8988T (cell line): ENCODE measurements around the gene ZMYND11.
"Not testable (repeated sequence)": the region's sequence is repeated elsewhere in the genome, so short reads cannot be mapped to it uniquely, and the experiment has no call there.

Experiments
- DNase-seq: peaks from one replicate; pipeline ENCODE4 v3.0.0; 2011

Gene ZMYND11

DNA sequence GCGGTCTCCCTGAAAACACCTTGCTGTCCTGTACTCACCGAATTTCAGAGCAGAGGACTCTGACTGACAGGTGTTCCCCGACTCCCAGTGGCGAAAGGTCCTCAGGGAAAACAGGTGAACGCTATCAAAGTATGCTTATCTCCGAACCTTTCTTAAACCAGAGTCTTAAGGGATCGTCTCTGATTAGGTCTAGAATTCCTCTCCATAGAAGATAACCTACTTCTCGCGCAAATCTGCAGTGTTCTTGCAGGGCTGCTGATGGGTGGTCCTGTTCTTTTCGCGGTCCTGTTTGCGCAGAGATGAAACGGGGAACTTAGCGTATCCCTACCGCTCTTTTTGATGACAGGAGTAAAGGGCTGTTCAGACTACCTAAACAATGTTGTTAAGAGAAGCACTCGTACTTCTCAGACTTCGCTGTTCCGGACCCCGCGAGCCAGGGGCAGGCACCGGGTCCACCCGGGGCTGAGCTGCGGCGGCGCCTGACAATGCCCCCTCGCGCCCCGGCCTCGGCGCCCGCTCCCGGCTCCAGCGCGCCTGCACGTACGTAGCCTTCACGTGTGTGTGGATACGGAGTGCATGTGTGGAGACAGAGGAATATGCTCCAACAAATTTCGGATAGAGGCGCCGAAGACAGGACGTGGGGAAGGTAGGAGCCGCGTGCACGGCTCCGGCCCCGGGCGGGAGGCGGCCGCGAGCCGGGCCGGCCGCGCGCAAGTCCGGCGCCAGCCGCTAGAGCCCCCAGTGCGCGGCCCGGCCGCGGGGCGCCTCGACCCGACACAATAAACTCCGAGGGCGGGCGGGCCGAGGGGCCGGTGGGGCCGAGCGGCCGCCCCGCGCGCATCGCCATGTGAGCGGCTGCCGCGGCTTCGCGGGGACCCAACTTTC lies 766 bp upstream of the ZMYND11 start:
- peak; percentile 29 for DNase-seq

DNA sequence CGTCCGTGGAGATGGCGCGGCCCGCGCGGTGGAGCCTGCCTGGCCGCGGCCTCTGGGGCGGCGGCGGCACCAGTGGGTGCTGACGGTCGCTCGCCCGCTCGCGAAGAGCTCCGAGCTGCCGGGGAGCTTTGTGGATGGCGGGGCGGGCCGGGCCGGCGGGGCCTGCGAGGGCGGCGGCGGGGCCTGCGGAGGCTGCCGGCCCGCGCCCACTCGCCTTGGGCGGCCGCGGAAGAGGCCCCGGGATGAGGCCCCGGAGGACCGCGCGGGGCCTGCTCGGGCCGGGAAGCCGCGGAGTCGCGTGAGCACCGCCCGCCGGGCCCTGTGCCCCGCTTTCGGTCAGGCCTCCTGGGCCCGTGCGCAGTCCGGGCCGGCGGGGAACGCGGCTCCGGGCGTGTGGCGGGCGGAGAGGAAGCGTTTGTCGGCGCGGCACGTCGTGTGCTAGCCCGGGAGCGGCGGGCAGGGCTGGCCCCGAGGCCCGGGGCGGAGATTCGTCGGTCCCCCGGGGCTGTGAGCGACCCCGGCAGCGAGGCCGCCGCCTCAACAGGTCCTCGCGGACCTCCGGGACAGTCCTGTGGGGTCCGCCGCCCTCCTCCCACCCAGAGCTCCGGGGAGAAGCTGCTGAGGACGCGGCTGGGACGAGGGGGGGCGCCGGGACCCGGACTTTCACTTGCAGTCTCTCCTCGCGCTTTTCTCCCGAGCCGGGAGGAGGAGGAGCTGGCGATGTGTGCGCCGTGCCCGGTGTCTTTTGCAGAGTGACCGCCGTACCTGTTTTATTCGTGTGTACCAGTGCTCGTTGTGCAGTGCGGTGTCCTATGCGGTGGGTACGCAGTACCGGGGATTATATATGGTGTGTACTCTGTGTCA lies 578 bp downstream of the ZMYND11 start:
- peak; percentile 54 for DNase-seq

DNA sequence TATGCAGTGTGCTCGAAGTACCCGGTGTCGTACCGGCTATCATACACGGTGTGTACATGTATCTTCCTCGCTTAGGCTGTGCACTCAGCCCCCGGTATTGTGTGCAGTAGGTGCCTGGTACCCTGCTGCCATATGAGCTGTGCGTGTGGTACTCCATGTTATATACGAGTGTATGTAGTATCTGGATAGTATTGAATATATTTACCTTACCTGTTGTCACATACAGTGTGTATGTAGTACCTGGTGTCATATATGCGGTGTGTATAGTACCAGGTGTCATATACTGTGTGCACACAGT lies 1.2 kb downstream of the ZMYND11 start:
- DNase-seq = no peak

DNA sequence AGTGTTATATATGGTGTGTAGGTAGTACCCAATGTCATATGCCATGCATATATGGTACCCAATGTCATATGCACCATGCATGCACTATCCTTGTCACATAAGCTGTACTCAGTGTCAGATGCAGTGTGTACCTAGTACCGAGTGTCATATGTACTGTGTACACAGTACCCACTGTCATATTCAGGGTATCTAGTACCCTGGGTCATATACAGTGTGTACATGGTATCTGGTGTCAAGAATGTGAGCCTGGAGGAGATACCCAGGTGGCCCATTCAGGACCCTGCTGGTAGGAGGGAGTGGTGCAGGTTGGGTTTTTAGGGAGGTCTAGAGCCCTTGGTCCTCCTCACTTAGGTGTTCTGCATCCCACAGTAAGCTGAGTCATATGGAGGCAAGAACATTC lies 1.8 kb downstream of the ZMYND11 start:
- peak; percentile 50 for DNase-seq

DNA sequence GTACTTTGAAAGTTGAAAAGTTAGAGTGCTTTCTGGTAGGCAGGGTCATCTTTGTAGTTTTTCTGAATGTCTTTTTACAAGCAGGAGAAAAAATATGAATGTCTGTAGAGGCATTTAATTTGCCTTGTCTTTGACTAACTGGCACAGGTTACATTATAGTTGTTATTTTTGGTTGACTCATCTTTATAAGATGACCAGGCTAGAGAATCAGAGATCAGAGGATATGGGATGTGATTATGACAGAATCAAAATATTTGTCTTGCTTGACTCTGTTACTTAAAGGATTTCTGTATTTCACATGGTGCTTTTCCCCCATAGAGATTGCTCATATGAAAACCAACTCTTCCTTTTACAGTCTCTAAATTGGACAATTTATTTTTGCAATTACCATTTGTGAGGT lies 2.4 kb downstream of the ZMYND11 start:
- no peak for DNase-seq

DNA sequence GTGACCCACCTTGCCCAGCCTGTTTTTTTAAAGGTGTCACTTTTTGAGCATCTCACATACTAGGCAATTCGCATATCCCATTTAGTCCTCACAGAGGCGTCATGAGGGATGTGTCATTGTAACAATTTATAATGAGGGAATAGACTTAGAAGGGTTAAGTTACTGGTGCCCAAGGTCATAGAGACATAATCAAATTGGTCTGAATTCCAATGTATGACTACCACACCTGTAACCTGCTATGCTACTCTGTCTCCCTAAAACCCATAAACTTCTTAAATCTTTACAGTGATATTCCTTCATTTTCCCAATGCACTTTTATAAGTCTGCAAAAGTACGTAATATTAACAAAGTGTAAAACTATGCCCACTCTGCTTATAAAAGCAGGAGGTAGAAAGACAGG lies 7.1 kb downstream of the ZMYND11 start:
- no peak for DNase-seq

DNA sequence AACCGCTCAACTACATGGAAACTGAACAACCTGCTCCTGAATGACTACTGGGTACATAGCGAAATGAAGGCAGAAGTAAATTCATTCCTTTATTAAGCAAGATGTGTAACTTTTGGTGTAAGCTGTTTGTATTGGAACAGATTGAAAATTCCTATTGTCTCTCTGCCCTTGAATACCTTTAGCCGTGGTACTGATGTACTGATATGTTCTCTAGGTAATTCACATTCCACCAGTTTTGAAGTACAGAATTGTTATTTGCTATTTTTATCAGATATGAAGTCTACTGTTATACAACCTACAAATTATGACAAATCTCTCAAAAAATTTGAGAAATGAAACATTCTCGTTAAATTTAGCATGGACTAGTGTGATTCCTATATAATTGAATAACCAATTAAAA lies 17.7 kb downstream of the ZMYND11 start:
- DNase-seq = no peak

DNA sequence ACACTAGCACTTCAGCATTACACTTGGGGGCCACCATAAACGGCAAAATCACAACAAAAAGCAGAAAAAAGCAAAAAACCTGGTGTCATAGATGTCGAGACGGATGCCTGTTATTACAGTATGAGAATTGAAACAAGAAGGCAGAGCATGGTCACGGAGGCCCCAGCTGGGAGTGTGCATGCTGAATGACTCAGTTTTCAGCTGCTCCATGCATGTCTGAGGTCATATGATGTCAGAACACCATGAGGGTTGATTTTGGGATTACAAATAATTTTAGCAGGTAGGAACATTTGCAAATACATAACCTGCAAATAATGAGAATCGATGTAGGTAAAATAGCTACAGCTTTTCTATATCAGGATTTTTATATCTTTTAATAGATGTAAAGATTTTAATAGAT lies 19.1 kb downstream of the ZMYND11 start:
- DNase-seq = no peak

DNA sequence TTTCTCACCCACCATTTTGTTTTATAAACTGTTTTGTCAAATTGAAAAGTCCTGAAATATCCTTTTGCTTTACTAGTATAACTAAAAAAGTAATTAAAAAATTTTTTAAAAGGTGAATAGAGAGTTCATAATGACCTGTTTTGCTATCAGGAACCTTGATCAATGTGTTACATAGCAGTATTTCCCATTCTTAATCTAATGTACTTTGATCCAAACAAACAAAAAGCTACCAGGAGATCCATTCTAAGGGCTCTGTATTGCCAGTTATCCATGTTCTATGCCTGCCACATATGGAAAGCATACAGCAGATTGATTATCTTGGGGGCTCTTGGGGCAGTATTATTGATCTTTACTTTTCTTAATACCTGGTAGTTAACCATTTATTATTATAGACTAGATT lies 32.1 kb downstream of the ZMYND11 start:
- no peak for DNase-seq

DNA sequence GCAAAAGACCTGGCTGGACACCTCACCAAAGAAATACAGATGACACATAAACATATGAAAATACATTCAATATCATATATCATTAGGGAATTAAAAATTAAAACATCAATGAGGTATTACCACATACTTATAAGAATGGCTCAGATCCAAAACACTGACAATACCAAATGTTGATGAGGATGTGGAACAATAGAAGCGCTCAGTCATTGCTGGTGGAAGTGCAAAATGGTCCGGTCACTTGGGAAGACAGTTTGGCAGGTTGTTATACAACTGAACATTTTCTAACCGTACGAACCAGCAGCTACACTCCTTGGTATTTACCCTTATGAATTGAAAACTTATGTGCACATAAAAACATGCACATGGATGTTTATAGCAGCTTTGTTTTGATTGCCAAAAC lies 38.5 kb downstream of the ZMYND11 start:
- no peak for DNase-seq

DNA sequence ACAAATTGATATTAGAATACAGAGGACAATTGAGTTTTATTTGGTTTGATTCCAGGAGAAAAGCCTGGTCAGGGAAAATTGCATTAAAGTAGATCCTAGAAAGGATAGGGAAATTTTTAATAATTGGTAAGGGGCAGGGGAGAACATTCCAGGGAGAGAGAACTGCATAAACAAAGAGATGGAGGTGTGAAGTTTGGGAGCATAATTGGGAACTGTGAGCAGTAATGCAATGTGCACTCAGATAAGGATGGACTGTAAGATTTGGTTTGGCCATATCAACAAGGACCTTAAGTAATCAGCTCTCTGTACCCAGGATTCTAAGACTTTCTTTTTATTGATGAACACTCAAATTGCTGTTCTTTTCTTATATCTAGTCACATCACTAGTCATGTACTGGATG lies 41.4 kb downstream of the ZMYND11 start:
- DNase-seq = no peak

DNA sequence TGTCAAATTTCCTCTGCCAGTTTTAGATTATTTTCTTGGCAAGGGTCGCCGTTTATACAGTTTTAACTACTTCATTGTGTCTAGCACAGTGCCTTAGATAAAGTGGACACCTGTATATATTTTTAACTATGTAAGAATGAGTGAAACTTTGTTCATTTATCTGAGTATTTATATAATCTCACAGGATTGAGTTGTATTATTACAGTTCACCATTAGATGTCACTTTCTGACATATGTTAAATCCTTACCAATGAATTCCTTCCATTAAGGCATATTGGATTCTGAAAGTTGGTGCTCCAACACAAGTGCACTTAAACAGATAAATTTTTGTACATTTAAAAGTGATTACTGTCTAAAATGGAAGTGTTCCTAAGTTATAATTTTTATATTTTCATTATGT lies 43.0 kb downstream of the ZMYND11 start:
- no peak for DNase-seq

DNA sequence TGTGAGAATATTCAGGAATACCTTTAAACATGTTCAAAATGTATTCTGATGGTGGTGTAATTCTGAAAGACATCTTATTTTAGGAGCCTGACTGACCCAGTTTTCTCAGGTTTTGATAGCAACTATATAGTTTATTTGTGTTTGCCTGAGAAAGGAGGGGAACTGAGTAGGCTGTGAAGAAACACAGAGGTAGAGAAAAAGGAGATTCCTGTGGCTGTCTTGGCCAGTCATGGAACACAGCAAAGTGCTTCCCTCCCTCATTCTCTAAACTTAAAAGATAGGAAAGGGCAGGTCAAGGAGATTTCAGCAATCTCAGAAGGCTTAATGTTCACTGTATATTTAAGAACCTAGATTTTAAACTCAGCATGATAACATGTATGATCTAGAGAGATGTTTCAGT lies 43.5 kb downstream of the ZMYND11 start:
- no peak for DNase-seq

DNA sequence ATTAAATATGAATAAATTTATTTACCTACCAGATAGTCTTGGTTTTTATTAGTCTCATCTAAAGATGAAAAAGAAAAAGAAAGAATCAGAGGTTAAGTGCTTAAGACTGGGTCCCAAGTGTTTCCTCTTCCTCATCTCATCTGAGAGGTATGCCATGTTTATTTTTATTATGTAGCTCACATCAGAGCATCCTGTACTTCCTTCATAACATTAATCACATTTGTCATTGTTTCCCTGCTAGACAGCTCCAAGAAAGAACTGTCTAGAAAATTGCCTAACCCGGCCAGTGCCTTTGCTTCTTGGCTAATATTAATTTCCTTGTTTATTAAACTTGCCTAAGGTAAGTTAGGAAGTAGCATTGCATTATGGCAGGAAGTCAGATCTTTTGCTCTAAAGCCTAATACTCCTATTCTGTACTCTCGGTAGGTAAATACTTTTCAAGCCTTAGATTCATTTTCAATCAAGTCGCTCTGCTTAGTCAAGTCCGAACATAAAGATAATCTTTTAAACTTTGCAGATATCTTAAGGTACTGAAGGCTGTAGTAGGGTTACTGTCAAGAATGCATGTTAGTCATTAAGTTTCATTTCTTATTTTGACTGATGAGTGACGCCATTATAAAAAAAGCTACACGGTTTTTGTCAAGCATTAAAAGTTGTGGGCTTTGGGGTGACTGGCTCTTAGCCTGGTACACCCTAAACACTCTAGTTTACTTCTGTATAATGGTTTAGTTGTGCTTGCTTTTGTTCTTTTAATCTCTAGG lies 47.4 kb downstream of the ZMYND11 start:
- no peak for DNase-seq

DNA sequence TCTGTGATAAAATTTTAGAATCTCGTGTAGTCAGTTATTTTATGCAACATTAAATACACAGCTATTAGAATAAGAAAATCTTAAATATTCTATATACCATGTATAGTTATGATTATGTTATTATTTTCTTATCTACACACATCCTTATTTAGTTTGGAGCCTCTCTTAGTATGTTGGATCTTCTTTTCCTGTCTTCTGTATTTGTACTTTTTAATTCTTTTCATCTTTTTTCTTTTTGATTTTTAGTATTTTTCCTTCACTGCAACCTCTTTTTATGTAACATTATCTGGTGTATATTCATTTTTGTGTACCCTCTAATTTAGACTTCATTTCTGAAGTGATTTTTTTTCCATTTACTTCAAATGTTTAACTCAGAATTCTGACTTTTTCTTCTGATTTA lies 48.9 kb downstream of the ZMYND11 start:
- DNase-seq = no peak

DNA sequence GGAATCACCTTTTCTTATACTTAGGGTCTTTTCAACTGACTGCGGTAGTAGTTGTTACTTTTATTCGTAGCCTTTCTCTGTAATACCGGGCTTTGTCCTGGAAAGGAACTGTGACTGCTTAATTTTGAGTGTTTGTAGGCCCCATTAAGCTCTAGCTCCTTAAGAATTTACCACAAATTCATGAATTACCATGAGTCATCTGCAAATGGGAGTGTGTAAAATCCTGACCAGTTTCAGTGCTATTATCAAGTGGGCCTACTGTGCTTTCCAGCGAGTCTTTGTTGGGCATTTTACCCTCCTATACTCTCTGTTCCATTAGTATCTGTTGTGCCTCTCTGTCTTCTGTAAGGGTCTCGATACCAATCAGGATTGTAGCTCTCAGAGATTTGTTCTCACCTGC lies 49.7 kb downstream of the ZMYND11 start:
- DNase-seq = no peak

DNA sequence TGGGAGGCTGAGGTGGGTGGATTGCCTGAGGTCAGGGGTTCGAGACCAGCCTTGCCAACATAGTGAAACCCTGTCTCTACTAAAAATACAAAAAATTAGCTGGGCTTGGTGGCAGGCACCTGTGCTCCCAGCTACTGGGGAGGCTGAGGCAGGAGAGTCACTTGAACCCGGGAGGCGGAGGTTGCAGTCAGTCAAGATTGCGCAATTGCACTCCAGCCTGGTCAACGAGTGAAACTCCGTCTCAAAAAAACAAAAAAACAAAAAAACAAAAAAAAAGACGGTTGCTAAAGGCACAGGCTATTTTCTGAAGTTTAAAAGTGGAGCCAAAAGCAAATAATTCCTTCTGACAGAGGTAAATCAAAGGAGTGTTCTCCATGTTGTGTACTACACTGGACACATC lies 50.3 kb downstream of the ZMYND11 start:
- DNase-seq = not testable (repeated sequence)

DNA sequence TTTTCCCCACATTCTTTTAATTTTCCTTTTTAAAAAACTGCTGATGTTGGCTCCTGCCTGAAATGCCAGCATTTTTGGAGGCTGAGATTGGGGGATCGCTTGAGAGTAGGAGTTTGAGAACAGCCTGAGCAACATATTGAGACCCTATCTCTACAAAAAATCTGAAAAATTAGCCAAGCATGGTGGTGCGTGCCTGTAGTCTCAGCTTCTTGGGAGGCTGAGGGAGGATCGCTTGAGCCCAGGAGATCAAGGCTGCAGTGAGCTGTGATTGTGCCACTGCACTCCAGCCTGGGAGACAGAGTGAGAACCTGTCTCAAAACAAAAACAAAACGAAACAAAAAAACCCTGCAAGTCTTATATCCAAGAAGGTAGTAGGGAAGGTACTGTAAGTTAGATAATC lies 51.7 kb downstream of the ZMYND11 start:
- DNase-seq = no peak

DNA sequence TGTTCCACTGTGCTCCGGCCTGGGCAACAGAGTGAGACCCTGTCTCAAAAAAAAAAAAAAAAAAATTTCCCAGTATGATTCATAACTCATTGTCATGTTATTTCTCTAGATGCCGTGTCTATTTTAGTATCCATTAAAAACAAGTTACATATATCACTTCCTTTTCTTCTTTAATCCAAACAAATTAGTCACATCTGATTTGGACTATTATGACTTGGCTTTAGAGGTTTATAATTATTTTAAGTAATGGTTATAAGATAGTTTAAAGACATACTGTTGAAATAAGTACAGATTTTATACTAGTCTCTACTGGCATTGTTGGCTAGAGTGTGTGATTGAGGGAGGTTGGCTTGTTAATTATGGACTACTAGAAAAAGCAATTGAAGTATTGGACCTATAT lies 53.3 kb downstream of the ZMYND11 start:
- DNase-seq = no peak

DNA sequence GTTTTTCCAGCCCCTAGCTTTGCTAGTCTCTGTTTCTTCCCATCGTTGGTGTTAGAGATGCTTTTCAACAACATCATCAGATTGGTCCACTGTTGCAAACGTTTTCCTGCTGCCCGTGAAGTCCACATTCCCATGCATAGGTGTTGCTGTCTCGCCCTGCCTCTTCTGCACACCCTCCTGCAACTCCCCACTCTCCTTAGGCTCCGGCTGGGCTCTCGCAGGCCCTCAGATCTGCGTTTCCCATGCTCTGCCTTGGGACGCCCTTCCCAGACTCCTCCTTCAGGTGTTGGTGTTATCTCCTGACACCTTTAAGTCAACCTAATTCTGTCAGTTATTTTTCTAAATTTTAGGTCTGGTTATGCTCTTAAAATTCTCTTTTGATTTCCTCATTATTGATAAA lies 55.0 kb downstream of the ZMYND11 start:
- DNase-seq = no peak

DNA sequence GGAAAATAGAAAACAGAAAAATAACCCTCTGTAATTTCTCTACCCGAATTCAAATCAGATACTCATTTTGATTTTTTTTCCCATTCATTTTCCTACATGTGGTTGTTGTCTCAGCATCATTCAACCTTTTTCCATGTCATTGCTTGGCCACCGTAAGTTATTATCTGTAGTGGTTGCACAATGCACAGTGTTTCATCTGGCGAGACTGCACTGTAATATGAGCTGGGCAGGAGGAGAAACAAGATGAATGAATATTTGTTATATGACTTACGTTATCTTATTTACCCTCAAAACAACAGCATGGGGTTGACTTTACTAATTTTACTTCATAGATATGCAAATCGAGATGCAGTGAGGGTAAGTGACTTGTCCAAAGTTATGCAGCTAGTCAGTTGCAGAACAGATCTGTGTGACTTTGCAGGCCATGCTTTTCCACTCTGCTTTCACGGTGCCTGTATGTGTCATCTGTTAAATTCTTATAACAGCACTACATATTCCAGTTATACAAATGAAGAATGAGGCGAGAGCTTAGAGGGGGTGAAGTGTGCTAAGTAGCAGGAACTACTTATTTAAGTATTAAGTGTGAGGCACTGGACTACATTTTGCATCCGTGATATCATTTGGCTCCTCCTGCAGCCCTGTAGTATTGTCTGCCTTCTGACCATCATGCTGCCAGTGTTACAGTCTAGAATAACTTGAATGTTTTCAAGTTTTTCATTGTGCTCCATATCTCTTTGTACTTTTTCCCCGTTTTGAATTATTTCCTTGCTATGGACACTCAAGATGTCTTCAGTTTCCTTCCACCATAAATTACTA lies 56.7 kb downstream of the ZMYND11 start:
- no peak for DNase-seq

DNA sequence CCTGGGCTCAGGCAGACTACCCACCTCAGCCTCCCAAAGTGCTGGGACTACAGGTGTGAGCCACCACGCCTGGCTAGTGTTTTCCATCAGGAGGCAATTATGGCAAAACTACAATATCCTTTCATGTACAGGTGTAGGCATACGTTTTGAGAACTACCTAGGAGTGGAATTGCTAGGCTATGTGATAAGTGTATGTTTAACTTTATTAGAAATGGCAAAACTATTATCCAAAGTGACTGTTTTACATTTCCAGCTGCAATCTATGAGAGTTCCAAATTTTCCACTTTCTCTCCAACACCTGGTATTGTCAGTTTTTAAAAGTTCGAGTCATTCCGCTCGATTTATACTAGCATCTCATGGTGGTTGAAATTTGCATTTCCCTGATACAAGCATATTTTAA lies 59.0 kb downstream of the ZMYND11 start:
- DNase-seq = no peak

DNA sequence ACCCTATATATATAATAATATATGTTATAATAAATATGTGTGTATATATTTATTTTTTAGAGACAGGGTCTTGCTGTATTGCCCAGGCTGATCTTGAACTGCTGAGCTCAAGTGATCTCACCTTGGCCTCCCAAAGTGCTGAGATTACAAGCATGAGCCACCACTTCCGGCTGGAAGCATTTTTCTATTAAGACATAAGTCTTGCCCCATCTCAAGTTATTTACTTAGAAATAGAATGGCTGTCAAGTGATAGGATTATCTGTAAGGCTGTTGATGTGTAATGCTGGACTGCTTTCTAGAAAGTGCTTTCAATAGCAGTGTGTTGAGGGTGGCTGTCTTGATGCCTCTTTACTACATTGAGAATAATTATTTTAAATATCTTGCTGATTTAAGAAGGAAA lies 65.2 kb downstream of the ZMYND11 start:
- no peak for DNase-seq
